HG02870 (cell line): Measurements from ENCODE around the gene SYNPO2L.

Source experiments
- ATAC-seq: cut with Tn5 transposase; IDR thresholded peaks from one replicate; pipeline ENCODE4 v1.9.1; 2021; ENCODE audit warnings: mild to moderate bottlenecking, moderate library complexity; ENCODE audit not compliant: unreplicated experiment

SYNPO2L gene

GRCh38 chr10:73648975-73649829, 6.6 kb downstream of the SYNPO2L start:
- no peak for ATAC-seq

GRCh38 chr10:73647875-73648651, 7.8 kb downstream of the SYNPO2L start:
- no peak for ATAC-seq

- ATAC-seq, result no peak
These were observed 8.5 kb downstream of the SYNPO2L start for GRCh38 chr10:73647211-73647874.

GRCh38 chr10:73646598-73647041, 9.2 kb downstream of the SYNPO2L start:
- no peak for ATAC-seq

GRCh38 chr10:73645251-73645650, 10.6 kb downstream of the SYNPO2L start:
- no peak for ATAC-seq

GRCh38 chr10:73644767-73645166, 11.1 kb downstream of the SYNPO2L start:
- ATAC-seq, result no peak

- ATAC-seq, result peak; percentile 48
These were observed 11.7 kb downstream of the SYNPO2L start for GRCh38 chr10:73644015-73644743.

- ATAC-seq, result no peak
These were observed 12.5 kb downstream of the SYNPO2L start for GRCh38 chr10:73643362-73643761.

- ATAC-seq, result no peak
These were observed 14.3 kb downstream of the SYNPO2L start, which contains the start of gene MYOZ1 for GRCh38 chr10:73641328-73642060. MYOZ1 (minus strand) TSS chr10:73641474; CDS start chr10:73640017, 1,457 bp downstream.

GRCh38 chr10:73639286-73639685, 16.5 kb downstream of the SYNPO2L start:
- no peak for ATAC-seq

GRCh38 chr10:73635781-73636180, 20.0 kb downstream of the SYNPO2L start:
- no peak for ATAC-seq

GRCh38 chr10:73634421-73634820, 21.4 kb downstream of the SYNPO2L start:
- no peak for ATAC-seq

- ATAC-seq, result no peak
These were observed 26.7 kb downstream of the SYNPO2L start for GRCh38 chr10:73629165-73629564.

GRCh38 chr10:73628405-73628804, 27.4 kb downstream of the SYNPO2L start:
- ATAC-seq, result no peak

- ATAC-seq, result no peak
These were observed 28.5 kb downstream of the SYNPO2L start for GRCh38 chr10:73627300-73627699.

- peak; percentile 96 for ATAC-seq
These were observed 29.7 kb downstream of the SYNPO2L start for GRCh38 chr10:73625884-73626752.

- ATAC-seq, result peak; percentile 34
These were observed 30.6 kb downstream of the SYNPO2L start for GRCh38 chr10:73625004-73625883.

- no peak for ATAC-seq
These were observed 32.8 kb downstream of the SYNPO2L start for GRCh38 chr10:73623056-73623455.
